Stimulated activated CD8-positive, alpha-beta memory T cell treated with anti-CD3 and anti-CD28 coated beads, Interleukin-15, amount 100 ng/mL, for 48 hours (primary cell): ENCODE results near the gene PLCH1.

Experiments
- DNase-seq, 2 donors: peaks; one replicate each; pipeline ENCODE4 v3.0.0-alpha.2; 2020; ENCODE audit warnings: low read depth in 2 of 2

Gene PLCH1

DNA sequence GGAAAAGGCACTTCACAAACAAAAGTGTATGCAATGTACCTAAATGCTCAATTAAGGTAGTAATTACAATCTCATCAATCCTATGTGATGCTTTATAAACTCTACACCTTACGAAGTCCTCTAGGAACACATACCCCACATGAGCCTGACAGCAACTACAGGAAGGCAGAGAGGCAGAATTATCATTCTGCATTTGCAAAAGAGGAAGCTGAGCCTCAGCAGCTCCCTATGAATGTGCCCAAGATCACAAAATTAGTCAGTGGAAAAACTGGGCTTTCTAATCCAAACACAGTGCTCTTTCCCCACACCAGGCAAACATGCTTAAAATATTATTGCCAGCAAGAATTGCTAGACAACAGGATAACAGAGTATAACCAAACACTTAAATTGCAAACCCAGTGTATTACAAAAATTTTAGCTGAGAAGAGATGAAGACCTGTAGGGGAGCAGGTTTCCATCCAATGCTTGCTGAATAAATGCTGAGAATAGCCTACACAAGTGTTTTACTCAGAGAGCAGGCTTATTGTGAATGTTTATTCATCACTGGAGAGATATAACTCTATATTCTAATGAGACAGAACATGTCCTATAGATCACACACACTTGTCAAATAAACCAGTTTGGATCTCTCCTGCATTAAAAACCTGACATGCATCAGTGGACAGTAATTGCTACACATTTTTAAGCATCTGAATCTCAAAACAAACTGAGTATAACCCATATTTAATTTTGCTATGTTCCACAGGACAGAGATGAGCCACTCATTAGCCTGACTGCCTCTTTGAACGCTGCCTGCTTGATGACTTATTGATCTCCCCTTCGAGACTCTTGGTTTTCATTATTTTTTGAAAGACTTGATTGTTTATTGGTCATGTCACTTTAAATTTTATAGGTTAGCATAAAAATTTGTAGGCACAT, 62.2 kb downstream of the PLCH1 start:
- no peak for DNase-seq

DNA sequence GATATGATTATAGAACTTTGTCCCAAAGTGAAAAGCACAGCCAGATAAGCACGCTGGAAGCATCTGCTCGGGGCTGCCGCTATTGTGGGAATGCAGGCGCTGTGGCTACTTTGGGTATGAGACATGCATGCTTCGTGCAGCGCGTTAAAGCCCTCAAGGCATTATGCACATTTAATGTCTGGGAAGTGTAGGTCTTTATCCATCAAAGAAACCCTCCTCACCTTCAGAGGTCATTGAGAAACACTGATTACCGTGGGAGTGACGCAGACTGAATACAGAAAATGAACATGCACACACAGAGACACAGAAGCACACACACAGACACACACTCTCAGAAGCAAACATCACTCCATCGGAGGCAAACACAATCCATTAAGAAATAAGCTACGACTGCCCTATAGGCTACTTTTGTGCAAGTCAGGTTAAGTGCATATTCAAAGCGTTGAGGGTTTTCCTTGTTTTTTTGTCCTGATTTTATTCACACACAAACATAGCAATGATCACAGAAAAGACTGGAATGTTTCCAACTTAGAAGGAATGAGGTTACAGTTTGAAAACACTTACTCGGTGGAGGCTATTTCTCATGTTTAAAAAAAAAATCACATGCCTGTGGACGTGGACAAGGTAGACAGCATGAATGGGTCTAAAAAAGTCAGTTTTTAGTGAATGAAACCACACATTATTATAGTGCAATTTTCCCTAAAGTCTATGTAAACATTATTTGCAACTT, 68.5 kb downstream of the PLCH1 start:
- DNase-seq, result no peak

DNA sequence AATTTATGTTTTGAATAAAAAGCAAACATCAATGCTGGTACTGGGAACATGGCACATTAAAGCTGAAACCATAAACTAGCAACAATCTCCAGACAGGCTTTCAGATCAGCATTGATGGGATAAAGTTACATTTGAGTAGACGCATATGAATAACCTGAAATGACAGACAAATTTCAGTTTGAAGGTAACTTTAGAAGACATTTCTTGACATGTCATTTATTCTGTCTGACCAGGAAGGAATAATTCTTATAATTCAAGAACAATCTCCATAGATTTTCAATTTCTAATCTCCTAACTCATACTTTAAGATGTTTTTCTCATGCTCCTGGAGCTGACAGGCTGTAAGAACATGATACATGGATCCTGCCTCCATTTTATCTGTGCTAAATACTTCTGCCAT, 69.8 kb downstream of the PLCH1 start:
- no peak for DNase-seq

DNA sequence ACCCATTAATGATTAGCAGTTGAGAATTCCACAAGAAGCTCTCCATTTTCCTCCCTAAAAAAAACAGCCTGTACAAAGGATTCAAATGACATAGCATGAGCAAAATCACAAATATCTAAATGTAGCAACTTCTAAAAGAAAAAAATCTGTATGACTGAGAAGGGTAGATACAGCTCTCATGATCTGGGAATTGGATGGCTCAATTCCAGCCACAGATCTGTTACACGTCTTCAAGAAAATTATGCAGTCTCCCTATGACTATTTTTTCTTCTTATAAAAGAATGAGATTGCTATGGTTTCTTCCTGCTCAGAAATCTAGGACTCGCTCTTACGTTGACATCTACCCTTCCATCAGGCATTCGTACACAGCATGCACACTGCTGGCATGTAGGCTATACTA, 71.5 kb downstream of the PLCH1 start:
- no peak for DNase-seq

DNA sequence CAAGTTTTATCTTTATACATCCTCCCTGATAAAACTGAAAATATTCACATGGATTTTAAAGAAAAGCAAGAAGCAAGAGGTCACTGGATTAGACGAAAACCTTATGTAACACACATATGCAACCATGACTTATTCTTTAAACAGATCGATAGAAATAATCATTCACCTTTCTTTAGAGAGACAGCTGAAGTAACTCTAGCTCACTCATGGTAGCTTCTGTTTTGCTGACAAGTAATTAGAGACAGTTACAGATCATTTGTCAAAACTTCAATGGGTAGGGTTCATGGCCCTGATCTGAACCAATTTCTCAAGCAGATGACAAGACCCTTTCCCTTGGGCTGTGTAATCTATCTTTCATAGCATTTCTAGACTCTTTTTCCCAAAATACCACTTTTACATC, 74.5 kb downstream of the PLCH1 start:
- no peak for DNase-seq

DNA sequence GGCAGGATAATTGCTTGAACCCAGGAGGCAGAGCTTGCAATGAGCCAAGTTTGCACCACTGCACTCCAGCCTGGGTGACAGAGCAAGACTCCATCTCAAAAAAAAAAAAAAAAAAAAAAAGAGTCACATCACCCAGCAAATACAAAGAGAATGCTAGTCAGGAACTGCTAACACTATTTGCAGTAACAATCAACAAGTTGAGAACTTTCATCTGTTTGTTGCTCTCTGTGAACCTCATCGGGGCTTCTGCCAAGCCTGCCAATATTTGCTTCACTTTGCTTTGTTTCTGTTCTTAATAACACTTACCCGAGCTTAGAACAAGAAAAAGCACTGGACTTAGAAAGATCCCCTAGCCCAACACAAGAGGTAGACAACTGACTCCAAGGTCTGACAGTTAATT, 76.9 kb downstream of the PLCH1 start:
- no peak for DNase-seq

DNA sequence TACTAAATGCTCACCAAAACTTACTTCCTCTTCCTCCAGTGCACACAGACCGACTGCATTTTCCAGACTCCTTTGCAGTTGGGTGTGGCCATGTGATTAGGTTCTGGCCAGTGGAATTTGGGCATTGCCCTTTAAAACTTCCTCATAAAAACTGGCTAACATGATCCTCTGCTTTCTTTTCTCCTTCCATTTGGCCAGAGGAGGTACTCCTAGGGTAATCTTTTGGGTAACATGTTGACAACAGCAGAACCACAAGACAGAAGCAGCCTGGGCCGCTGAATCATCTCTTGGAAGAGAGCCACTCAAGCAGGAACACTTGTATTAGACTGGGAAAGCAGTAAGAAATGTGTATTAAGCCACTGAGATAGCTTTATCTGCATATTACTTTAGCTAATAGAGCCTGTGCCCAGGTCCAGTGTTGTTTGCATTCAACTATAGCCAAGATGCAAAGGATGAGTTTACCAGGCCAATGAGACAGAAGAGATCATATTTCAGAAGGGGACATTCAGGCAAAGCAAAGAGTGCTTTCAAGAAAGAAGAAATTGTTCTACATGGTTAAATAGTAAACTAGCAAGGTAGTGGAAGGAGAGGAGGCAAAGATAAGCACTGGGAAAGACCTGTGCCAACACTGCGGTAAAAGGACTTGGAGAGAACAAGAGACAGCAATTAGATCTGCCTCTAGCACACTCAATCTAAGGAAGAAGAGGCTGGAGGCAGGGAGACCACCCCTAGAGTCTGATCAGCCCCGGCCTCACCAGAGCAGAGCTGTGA, 79.8 kb downstream of the PLCH1 start:
- no peak for DNase-seq

DNA sequence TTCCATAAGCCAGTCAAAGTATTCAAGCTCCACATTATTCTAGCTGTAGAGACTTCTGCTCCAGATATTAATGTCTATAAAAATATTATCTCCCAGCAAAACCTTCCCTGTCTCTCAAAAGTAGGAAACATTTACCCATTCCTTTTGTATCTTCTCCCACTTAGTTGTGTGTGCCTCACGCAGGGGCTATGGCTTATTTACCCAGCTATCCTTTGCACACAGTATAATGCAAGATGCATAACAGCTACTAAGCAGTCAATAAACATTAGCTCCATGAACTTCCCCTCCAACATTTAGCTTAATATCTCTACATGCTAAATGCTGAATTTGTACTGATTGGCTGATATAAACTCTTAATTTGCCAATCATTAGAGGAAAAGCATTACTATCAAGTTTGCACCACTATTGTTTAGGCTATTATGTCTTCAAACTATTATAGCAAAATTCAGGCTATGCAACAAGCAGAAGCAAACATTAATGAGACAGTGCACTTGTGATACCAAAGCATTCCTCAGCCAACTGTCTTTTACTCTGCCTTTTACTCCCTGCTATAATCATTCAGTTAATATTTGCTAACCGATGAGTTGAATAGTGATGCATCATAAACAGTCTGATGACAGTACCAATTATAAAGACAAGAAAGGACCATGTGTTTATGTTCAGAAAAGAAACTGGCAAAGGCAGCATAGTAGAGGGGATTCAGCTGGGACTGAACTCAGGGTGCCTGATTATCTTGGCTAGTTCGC, 81.2 kb downstream of the PLCH1 start:
- no peak for DNase-seq

DNA sequence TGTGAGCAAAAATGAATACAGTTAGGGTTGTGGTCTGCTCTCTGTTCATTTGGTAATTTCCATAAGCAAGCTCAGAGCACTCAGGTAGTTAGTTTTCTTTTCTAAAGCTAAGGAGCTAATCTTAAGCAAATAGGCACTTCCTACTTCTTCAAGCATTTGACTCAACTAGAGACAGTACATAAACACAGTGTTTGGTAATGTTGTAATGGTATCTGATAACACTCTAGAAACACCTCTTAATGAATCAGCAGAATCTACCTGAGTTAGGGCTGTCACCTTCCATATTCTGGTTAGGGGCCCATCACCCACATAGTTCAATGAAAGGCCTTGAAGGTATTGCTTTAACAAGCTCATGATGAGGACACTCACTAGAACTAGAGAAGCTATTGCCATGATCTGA, 83.1 kb downstream of the PLCH1 start:
- no peak for DNase-seq

DNA sequence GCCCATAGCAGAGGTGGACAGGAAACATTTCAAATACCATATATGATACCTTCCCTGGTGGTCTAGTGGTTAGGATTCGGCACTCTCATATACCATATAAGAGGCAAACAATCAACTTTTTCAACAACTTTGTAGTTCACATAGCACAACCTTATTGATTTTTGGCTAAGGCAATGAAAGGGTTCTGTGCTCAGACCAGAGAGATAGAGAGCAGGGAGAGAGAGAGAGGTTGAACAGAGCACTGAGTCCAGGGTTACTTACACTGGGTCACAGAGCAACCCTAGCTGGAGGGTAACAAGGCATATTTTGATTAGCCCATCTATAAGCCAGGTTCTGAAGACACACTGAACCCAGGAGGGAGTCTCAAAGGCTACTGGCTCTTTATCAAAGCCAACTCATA, 83.8 kb downstream of the PLCH1 start:
- no peak for DNase-seq

DNA sequence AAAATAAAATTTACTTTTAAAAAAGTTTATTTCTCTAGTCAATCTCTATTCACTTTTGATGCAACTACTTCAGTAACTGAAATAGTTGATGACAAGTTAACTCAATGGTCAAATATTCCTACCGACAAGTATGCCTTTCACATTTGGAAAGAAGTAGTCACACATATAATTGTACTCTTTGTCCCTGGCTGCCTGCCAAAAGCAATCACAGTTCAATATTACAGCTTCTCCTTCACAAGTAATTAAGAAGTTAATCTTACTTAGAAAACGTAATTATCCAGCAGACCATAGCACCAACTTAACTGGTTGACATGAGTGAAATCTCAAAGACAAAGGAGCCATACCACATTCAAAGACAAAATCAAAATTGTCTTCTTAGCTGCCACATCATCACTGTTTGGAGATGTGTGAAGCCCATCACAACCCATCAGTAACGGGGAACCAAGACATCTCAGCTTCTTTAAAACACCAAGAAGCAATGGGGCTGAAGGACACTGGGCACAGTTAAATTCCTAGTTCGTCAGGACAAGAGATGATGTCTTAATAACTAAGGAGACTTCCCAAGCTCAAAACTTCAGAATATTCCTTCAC, 86.1 kb downstream of the PLCH1 start:
- no peak for DNase-seq

DNA sequence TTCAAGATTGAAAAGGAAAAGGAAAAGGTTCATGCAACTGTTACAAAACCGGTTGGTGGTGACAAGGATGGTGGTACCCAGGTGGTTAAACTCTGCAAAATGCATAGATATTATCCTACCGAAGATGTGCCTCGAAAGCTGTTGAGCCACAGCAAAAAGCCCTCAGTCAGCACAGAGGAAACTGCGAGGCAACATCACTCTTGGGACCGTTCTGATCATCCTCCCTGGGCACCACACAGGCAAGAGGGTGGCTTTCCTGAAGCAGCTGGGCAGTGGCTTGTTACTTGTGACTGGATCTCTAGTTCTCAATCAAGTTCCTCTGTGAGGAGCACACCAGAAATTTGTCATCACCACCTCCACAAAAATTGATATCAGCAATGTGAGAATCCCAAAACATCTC, 86.9 kb downstream of the PLCH1 start:
- DNase-seq, result no peak

DNA sequence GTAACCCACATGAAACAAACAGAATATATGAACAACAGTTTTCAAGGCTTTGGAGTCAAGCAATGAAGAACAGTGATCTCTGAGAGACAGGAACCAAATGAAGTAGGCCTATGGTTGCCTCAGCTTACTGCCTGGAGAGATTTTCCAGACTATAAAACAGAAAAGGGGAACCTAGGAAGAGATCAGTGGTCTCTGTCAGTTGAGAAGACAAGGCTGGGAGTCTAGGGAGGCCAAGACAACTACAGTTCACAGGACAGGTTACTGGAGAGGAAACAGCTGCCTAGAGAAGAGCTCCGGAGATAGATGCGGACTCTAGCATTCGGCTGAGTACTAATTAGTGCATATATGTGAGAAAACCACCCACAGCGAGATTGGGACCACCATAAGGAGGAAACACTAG, 87.7 kb downstream of the PLCH1 start:
- DNase-seq, result no peak

DNA sequence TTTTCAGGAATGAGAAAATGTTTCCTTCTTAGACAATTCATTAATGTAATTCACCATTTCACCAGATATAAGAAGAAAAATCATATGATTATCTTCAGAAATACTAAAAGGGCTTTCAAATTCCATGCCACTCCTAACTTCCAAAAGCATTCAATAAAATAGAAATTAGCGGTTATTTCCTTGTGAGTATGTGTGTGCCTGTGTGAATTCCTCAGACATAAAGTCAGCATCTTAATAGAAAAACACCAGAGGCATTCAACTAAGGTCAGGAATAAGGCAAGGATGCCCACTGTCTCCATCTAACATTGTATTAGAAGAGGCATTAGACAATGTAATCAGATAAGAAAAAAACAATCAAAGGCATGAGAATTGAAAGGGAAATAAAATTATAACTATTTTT, 88.4 kb downstream of the PLCH1 start:
- DNase-seq, result no peak

DNA sequence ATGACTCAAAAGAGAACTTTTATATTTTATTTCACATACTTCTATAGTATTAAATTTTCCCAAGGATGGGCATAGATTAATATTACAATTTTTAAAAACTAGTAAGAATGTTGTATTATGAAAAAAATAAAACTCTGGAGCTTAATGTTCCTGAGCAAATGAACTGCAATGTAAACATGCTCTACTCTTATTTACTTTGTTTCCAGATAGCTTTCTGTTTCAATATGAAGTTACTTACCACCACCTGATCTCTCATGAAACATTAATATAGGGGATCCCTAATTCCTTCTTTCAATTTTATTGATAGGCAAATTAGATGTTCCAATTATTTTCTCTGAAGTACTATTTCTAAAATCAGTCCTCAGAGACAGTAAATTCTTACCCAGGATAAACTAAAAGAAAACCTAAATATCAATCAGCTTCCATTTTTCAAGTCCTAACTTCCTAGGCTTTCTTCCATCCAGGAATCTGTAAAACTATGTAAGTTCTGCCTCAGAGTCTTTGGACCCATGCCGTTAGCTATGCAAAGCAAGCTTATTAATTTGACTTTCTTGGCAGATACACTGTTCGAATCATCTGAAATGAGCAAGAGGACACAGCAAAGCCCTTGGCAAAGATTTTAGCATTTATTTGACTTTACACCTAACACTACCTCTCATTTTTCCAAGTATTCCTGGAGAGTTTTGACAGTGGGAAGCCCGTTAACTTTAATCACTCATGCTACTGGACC, 93.2 kb downstream of the PLCH1 start:
- DNase-seq, result no peak

DNA sequence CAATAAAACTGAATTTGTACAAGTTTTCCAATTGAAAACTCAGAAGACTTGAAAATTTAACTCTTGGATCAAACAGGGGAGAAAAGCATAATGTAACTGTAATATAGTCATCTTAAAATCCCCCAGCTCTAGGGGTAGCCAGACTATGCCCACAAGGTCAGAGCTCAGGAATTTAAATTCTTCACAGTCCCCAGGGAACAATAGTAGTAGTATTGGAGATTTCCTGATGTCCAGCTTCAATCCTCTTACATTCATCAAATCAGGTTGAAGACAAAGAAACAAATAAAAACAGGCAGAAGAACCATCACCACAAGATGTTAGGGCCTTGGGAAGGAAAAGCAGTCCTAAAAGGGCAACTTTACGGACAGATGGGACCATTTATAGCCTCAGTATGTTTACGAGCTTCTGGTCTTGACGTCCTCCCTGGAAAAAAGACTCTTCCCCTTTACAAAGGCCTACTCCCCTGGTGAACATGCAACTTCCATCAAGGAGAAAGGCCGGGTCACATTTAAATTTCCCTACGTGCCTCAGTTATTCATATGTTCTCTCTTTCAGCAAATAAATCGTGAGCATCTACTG, 96.8 kb downstream of the PLCH1 start:
- DNase-seq, result no peak

DNA sequence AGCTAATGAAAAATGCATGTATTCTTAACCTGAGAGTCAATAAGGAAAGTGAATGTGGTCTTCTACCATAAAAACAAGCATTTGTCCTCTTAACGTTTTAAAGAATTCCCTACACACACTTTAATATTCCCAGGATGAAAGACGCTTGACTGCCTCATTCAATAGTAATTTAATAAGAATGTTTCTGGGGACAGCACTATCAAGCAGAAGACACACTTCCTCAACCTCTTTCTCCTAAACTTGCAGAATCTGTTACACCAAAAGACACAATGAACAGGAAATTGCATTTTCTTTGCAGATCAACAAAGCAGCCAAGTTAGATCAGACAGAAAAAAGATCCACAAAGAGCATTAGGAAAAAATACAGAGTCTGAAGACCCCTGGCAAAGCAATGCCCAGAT, 97.7 kb downstream of the PLCH1 start:
- no peak for DNase-seq

DNA sequence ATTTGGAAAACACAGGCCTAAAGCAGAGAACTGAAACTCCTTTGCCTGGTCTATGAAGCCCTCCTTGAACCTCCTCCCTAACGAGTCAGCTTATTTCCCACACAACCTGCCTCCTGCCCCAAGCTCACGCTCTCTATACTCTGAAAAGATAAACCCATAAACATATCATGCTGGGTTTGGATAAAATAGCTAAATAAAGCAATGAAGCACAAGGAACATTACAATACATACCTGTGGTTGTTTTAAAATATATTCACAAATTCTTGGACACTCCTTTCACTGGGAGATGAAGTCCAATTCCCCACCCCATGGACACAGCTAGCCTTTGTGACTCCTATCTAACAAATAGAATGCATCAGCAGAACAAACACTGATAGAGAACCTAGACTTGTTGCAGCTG, 98.2 kb downstream of the PLCH1 start:
- DNase-seq, result no peak

DNA sequence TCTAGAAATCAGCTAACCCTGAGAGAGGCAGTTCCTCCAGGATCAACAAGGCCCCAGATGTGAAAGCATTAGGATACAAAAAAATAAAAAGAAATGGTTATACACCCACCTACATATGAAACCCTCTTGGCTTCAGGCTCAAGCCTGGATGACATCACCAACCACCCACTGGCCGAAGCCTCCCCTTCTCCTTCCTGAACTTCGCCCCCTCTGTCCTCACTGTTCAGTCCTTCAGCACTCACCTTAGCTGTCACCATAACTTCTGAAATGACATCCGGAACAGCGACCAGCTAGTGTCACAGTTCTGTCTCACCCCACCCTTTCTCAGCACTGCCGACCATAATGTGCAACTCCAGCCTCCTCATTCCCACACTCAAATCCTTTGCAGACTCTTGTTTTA, 98.7 kb downstream of the PLCH1 start:
- no peak for DNase-seq

DNA sequence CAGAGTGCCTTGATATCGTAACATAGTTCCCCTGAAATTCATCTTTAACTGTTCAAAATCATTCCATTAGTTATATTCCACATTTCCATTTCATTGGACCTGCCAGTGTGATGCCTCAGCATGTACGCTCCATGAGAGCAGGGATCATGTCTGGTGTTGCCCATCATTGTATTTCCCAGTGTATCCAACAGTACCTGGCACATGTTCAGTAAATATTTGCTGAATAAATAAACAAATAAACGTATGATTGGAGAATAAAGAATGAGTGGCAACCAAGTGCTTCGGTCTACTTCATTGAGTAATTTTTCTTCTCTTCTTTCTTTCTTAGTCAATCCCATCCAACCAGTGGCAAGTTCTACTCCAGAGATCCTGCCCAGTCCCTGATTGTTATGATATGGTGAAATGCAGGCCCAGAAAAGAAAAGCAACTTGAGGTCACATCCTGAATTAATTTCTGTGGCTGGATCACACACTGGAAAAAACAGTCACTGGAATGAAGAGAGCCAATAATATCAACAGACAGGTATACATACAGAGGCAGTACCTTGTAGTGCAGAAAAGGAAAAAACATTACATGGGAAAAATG, 101.2 kb downstream of the PLCH1 start:
- no peak for DNase-seq
